ENCODE data around the gene TFAP2A. TPM values are rescaled to one million over a fixed set of nuclear protein-coding genes. Genes with fewer than 3 reads are reported as not detected.

Gene TFAP2A
- polyA plus RNA-seq, 3 donors, result not detected

DNA sequence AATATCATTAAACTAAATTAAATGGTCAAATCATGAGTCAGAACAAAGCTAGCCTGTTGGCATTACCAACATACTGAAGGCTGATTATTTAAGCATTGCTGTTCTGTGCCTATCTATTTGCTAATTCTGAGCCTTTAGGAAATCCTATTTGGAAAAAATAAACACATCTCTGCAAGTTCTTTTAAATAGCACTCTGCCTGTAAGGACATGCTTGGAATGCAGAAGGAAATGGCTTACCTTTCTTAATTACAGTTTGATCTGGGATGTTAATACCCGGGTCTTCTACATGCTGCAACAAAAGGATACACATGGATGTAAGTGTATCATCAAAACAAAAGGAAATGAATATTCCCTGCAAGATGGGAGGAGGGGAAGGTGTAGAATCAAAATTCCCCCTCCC lies 8.3 kb downstream of the TFAP2A start:
- Histone ChIP-seq H3K4me2 (replicated peaks; ENCODE audit: extremely low read depth, low read length, poor library complexity, severe bottlenecking) (no peak overlapping the region), H3K27ac (ENCODE audit: low read depth in 1 of 2, low read length in 2 of 2) (no peak overlapping the region), H3K27me3 (ENCODE audit: control insufficient read depth in 2 of 2, insufficient read depth in 2 of 2, low read length in 2 of 2) (peaks cover 89 to 96% of the 10 kb centered on the region in 2 donors), H4K20me1 (ENCODE audit: insufficient read depth, low read length) (no peaks in the 10 kb centered on the region), H3K79me2 (ENCODE audit: insufficient read depth, low read length) (no peaks in the 10 kb centered on the region), H3K9ac (ENCODE audit: insufficient read depth, low read length, poor library complexity, severe bottlenecking) (no peak overlapping the region), H2AFZ (ENCODE audit: insufficient read depth, low read depth, low read length, poor library complexity, severe bottlenecking) (no peak overlapping the region), H3K4me3 (replicated peaks in 1 of 3; ENCODE audit: low read depth in 2 of 3, low read length in 3 of 3) (no peak overlapping the region), H3K4me1 (ENCODE audit: control insufficient read depth in 1 of 2, insufficient read depth in 2 of 2, low read length in 2 of 2) (peaks cover 18 to 22% of the 10 kb centered on the region in 2 donors), H3K36me3 (replicated peaks in 1 of 2; ENCODE audit: control insufficient read depth in 1 of 2, insufficient read depth in 2 of 2, low read length in 2 of 2) (no peaks in the 10 kb centered on the region), H3K9me3 (replicated peaks in 1 of 2; ENCODE audit: control insufficient read depth in 1 of 2, insufficient read depth in 1 of 2, low read length in 2 of 2) (peaks cover 30 to 89% of the 10 kb centered on the region in 2 donors)
- intact Hi-C loops (cut with micrococcal nuclease), result no loop called here
- Mint-ChIP-seq H3K4me1 (peaks cover 25% of the 10 kb centered on the region), H3K36me3 (peaks cover 11 to 21% of the 10 kb centered on the region in 2 donors), H3K4me3 (peak overlapping the region in 1 of 2 donors; percentile 87), H3K9me3 (peaks cover 26 to 76% (median 63%) of the 10 kb centered on the region in 7 donors), H3K27ac (no peak overlapping the region), H3K27me3 (ENCODE audit: low read depth in 3 of 3) (peaks cover 93 to 99% (median 97%) of the 10 kb centered on the region in 3 donors)
- WGBS (ENCODE audit: insufficient coverage), result no CpG with 5 or more reads among the region's 1 CpG
- TF ChIP-seq, protein P1, sequence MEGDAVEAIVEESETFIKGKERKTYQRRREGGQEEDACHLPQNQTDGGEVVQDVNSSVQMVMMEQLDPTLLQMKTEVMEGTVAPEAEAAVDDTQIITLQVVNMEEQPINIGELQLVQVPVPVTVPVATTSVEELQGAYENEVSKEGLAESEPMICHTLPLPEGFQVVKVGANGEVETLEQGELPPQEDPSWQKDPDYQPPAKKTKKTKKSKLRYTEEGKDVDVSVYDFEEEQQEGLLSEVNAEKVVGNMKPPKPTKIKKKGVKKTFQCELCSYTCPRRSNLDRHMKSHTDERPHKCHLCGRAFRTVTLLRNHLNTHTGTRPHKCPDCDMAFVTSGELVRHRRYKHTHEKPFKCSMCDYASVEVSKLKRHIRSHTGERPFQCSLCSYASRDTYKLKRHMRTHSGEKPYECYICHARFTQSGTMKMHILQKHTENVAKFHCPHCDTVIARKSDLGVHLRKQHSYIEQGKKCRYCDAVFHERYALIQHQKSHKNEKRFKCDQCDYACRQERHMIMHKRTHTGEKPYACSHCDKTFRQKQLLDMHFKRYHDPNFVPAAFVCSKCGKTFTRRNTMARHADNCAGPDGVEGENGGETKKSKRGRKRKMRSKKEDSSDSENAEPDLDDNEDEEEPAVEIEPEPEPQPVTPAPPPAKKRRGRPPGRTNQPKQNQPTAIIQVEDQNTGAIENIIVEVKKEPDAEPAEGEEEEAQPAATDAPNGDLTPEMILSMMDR (IDR thresholded peaks at IDR 0.05), result no peak
- DNase-seq, result no peak

DNA sequence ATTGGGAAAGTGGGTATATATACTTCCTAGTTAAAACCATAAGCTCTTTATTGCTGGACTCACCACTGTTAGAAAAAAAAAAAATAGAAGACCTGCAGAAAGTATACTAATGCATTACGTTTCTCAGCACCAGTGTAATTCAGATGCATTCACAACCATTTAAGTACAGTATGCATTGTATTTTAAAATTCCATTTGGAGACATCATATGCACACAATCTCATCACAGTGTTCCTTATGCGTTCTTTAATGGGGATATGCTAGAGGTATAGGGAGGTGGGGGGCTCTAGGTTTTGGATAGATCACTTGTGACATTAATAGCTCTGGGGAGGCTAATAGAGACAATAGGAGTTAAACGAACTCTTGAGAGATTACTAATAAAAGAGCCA lies 9.4 kb downstream of the TFAP2A start:
- intact Hi-C loops (cut with micrococcal nuclease), result no loop called here
- peaks cover 28 to 76% (median 63%) of the 10 kb centered on the region in 7 donors for H3K9me3 Mint-ChIP-seq
- Histone ChIP-seq H2AFZ (ENCODE audit: insufficient read depth, low read depth, low read length, poor library complexity, severe bottlenecking) (no peak overlapping the region), H4K20me1 (ENCODE audit: insufficient read depth, low read length) (no peaks in the 10 kb centered on the region), H3K9me3 (replicated peaks in 1 of 2; ENCODE audit: control insufficient read depth in 1 of 2, insufficient read depth in 1 of 2, low read length in 2 of 2) (peaks cover 24 to 94% of the 10 kb centered on the region in 2 donors), H3K9ac (ENCODE audit: insufficient read depth, low read length, poor library complexity, severe bottlenecking) (no peak overlapping the region), H3K79me2 (ENCODE audit: insufficient read depth, low read length) (no peaks in the 10 kb centered on the region), H3K27me3 (ENCODE audit: control insufficient read depth in 2 of 2, insufficient read depth in 2 of 2, low read length in 2 of 2) (peaks cover 88 to 96% of the 10 kb centered on the region in 2 donors), H3K4me3 (replicated peaks in 1 of 3; ENCODE audit: low read depth in 2 of 3, low read length in 3 of 3) (no peak overlapping the region), H3K27ac (ENCODE audit: low read depth in 1 of 2, low read length in 2 of 2) (no peak overlapping the region), H3K4me1 (ENCODE audit: control insufficient read depth in 1 of 2, insufficient read depth in 2 of 2, low read length in 2 of 2) (peaks cover 13 to 16% of the 10 kb centered on the region in 2 donors), H3K4me2 (replicated peaks; ENCODE audit: extremely low read depth, low read length, poor library complexity, severe bottlenecking) (no peak overlapping the region), H3K36me3 (replicated peaks in 1 of 2; ENCODE audit: control insufficient read depth in 1 of 2, insufficient read depth in 2 of 2, low read length in 2 of 2) (no peaks in the 10 kb centered on the region)
- peaks cover 93 to 98% (median 97%) of the 10 kb centered on the region in 3 donors for H3K27me3 Mint-ChIP-seq (ENCODE audit: low read depth in 3 of 3)
- H3K4me3 Mint-ChIP-seq, result peak overlapping the region in 1 of 2 donors; percentile 87
- WGBS (ENCODE audit: insufficient coverage), result no CpG with 5 or more reads among the region's 3 CpGs
- no peak for DNase-seq
- H3K27ac Mint-ChIP-seq, result no peak overlapping the region
- H3K4me1 Mint-ChIP-seq, result peaks cover 16% of the 10 kb centered on the region
- peaks cover 11 to 16% of the 10 kb centered on the region in 2 donors for H3K36me3 Mint-ChIP-seq
- TF ChIP-seq, protein P1 (IDR thresholded peaks at IDR 0.05), result no peak
